HepG2 (cell line): ENCODE data around the gene CYBC1. TPM values are rescaled to one million over a fixed set of nuclear protein-coding genes. Genes with fewer than 3 reads are reported as not detected.

Experiments used
- CBX5 ChIP-seq: sonication (generic); formaldehyde crosslinking; IDR thresholded peaks from 2 replicates; pipeline ENCODE4 v1.4.0; 2020; ENCODE audit warnings: missing genetic modification reagents, borderline replicate concordance
- FLYWCH1 ChIP-seq: sonication (generic); formaldehyde crosslinking; IDR thresholded peaks from 2 replicates; pipeline ENCODE4 v1.8.1; 2023; ENCODE audit warnings: mild to moderate bottlenecking, missing genetic modification reagents
- MEF2D ChIP-seq: sonication (generic); formaldehyde crosslinking; IDR thresholded peaks from 2 replicates; pipeline ENCODE4 v1.5.1; 2020; ENCODE audit warnings: mild to moderate bottlenecking, missing genetic modification reagents
- RCOR2 ChIP-seq: IDR thresholded peaks from 2 replicates; pipeline ENCODE4 v1.6.1; 2016; ENCODE audit warnings: missing biosample characterization, missing genetic modification reagents
- RFX1 ChIP-seq: fragments of 450-650 bp; IDR thresholded peaks from 2 replicates; pipeline ENCODE4 v1.6.1; 2017
- SCMH1 ChIP-seq: sonication (generic); formaldehyde crosslinking; IDR thresholded peaks from 2 replicates; pipeline ENCODE4 v1.9.0; 2021; ENCODE audit warnings: missing genetic modification reagents, mild to moderate bottlenecking, borderline replicate concordance
- SMAD9 ChIP-seq: sonication (generic); formaldehyde crosslinking; IDR thresholded peaks from 2 replicates; pipeline ENCODE4 v1.5.1; 2020; ENCODE audit warnings: mild to moderate bottlenecking, missing genetic modification reagents
- TRIM22 ChIP-seq: fragments of 450-650 bp; IDR thresholded peaks from 2 replicates; pipeline ENCODE4 v1.6.1; 2017
- YEATS4 ChIP-seq: sonication (generic); formaldehyde crosslinking; IDR thresholded peaks from 2 replicates; pipeline ENCODE4 v1.4.0; 2020; ENCODE audit warnings: missing genetic modification reagents, borderline replicate concordance
- ZBTB38 ChIP-seq: sonication (generic); formaldehyde crosslinking; IDR thresholded peaks from 2 replicates; pipeline ENCODE4 v1.5.1; 2020; ENCODE audit warnings: mild to moderate bottlenecking, missing genetic modification reagents
- ZFP1 ChIP-seq: IDR thresholded peaks from 2 replicates; pipeline ENCODE4 v1.6.1; 2016
- ZMYM3 ChIP-seq: sonication (generic); formaldehyde crosslinking; IDR thresholded peaks from 2 replicates; pipeline ENCODE4 v1.5.1; 2020; ENCODE audit warnings: mild to moderate bottlenecking, missing genetic modification reagents
- ZNF230 ChIP-seq: sonication (generic); formaldehyde crosslinking; IDR thresholded peaks from 2 replicates; pipeline ENCODE4 v1.4.0; 2020; ENCODE audit warnings: mild to moderate bottlenecking, missing genetic modification reagents
- ZNF251 ChIP-seq: sonication (generic); formaldehyde crosslinking; IDR thresholded peaks from 2 replicates; pipeline ENCODE4 v1.9.0; 2021; ENCODE audit warnings: mild to moderate bottlenecking, missing genetic modification reagents
- ZNF318 ChIP-seq: sonication (generic); formaldehyde crosslinking; IDR thresholded peaks from 2 replicates; pipeline ENCODE4 v1.4.0; 2020; ENCODE audit warnings: mild to moderate bottlenecking, missing genetic modification reagents
- ZNF326 ChIP-seq: sonication (generic); formaldehyde crosslinking; IDR thresholded peaks from 2 replicates; pipeline ENCODE4 v1.4.0; 2020; ENCODE audit warnings: missing genetic modification reagents, borderline replicate concordance
- ZNF431 ChIP-seq: sonication (generic); formaldehyde crosslinking; IDR thresholded peaks from 2 replicates; pipeline ENCODE4 v1.9.0; 2022; ENCODE audit warnings: missing genetic modification reagents, low read depth, mild to moderate bottlenecking, borderline replicate concordance
- ZNF614 ChIP-seq: IDR thresholded peaks from 2 replicates; pipeline ENCODE4 v1.6.1; 2018; ENCODE audit warnings: missing biosample characterization, missing genetic modification reagents, inconsistent platforms, borderline replicate concordance
- ZNF784 ChIP-seq: sonication (generic); formaldehyde crosslinking; IDR thresholded peaks from 2 replicates; pipeline ENCODE4 v1.5.1; 2020; ENCODE audit warnings: missing genetic modification reagents, mild to moderate bottlenecking, borderline replicate concordance
- ZNF83 ChIP-seq: sonication (generic); formaldehyde crosslinking; IDR thresholded peaks from 2 replicates; pipeline ENCODE4 v1.4.0; 2020; ENCODE audit warnings: missing genetic modification reagents, mild to moderate bottlenecking, borderline replicate concordance
- polyA plus RNA-seq, 8 experiments: library from polyadenylated mRNA; depleted of rRNA in 3 of 8; stranded (reverse) in 7 of 8; unstranded in 1 of 8; fragments of >200 nt; fragmentation: Illumina TruSeq in 4 of 8; extraction: Trizol in 4 of 8; gene quantifications; 2 replicates each; pipeline versions ENCODE4 v1.2.1 to v1.2.3, GENCODE V29; 2011 to 2016; ENCODE audit warnings: low read depth in 4 of 8, missing spikeins in 1 of 8, mixed read lengths in 1 of 8; ENCODE audit not compliant: insufficient read depth in 1 of 8
- total RNA-seq, 5 experiments: library from RNA; depleted of rRNA; stranded (reverse); fragments of >200 nt; fragmentation: Illumina TruSeq; extraction: Trizol; gene quantifications; 2 replicates each; pipeline ENCODE4 v1.2.3, GENCODE V29; 2016; ENCODE audit warnings: low read depth in 1 of 5

Gene CYBC1
- total and polyA plus RNA-seq, 2 of the 13 experiments (the other 11 are each of a cell fraction or from before 2014, with no cell fraction given), result 43.4 to 44.1 TPM

DNA sequence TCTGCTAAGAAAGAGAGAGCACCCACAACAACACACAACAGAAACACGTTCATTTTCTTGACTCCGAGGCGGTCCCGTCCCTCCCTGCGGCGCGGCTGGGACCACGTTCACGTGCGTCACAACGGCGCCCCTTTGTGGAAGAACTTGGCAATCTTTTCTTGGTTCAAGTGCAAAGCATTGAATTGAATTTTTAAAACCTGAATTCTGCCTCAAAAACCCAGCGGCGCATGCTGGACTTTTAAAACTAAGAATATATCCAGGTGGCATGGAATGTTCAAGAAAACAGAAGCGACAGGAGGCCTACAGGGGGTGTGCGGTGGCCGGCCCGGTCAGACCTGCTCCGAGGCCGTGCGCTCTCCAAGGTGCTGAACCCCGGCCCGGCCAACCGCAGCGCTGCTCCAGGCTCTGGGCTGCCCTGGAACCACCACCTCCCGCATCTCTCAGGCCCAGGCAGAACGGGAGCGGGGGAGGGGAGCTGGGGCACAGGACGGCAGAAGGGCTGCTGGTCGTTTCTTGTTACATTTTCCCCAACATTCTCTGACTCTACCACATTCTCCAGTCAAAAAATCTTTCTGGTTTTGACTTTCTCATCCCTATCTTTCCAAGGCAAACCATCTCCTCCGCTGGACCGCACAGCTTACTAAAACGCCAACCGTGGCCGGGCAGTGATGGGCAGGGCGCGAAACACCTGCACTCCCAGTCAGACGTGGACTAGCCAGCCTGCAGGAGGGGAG, 35.8 kb downstream of the CYBC1 start (continued):
- TF ChIP-seq ZNF431 (CRISPR knock-in tag) (peak; percentile 75), ZNF784 (CRISPR knock-in tag) (peak; percentile 74; the same call in 1 of the 2 replicates), CBX5 (CRISPR knock-in tag) (peak; percentile 65; the same call in 1 of the 2 replicates), FLYWCH1 (CRISPR knock-in tag) (peak; percentile 97), ZNF614 (0 out of 2 replicates have a peak, but pooled peaks have one; percentile 66), ZNF326 (CRISPR knock-in tag) (no peak), ZNF318 (0 out of 2 replicates have a peak, but pooled peaks have one; percentile 25), ZNF83 (peak; percentile 88; the same call in 1 of the 2 replicates), ZNF230 (CRISPR knock-in tag) (peak; percentile 85; the same call in 1 of the 2 replicates), ZBTB38 (CRISPR knock-in tag) (peak; percentile 96), YEATS4 (CRISPR knock-in tag) (peak; percentile 63; the same call in 1 of the 2 replicates), MEF2D (peak; percentile 95), TRIM22 (no peak), SCMH1 (CRISPR knock-in tag) (0 out of 2 replicates have a peak, but pooled peaks have one; percentile 36), ZNF251 (CRISPR knock-in tag) (0 out of 2 replicates have a peak, but pooled peaks have one; percentile 14), RCOR2 (CRISPR knock-in tag) (0 out of 2 replicates have a peak, but pooled peaks have one; percentile 18), ZMYM3 (CRISPR knock-in tag) (peak; percentile 43; the same call in 1 of the 2 replicates), RFX1 (no peak), SMAD9 (CRISPR knock-in tag) (peak; percentile 96), ZFP1 (0 out of 2 replicates have a peak, but pooled peaks have one; percentile 56)
